ENCODE measurements around the gene FRMD8.

Gene FRMD8

DNA sequence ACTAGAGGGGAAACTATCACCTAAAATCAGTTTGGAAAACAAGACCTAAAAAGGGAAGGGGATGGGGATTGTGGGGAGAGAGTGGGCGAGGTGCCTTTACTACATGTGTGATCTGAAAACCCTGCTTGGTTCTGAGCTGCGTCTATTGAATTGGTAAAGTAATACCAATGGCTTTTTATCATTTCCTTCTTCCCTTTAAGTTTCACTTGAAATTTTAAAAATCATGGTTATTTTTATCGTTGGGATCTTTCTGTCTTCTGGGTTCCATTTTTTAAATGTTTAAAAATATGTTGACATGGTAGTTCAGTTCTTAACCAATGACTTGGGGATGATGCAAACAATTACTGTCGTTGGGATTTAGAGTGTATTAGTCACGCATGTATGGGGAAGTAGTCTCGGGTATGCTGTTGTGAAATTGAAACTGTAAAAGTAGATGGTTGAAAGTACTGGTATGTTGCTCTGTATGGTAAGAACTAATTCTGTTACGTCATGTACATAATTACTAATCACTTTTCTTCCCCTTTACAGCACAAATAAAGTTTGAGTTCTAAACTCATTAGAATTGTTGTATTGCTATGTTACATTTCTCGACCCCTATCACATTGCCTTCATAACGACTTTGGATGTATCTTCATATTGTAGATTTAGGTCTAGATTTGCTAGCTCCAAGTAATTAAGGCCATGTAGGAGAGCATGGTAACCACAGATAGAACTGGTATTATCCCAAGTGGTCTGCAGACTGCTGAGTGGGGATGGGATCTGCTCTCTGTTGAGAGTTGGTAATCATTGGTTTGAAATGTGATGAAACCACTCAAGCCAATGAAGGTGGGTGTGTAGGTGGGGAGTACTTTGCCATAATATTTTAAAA, 39.8 kb downstream of the FRMD8 start:
- no peak for DNase-seq

DNA sequence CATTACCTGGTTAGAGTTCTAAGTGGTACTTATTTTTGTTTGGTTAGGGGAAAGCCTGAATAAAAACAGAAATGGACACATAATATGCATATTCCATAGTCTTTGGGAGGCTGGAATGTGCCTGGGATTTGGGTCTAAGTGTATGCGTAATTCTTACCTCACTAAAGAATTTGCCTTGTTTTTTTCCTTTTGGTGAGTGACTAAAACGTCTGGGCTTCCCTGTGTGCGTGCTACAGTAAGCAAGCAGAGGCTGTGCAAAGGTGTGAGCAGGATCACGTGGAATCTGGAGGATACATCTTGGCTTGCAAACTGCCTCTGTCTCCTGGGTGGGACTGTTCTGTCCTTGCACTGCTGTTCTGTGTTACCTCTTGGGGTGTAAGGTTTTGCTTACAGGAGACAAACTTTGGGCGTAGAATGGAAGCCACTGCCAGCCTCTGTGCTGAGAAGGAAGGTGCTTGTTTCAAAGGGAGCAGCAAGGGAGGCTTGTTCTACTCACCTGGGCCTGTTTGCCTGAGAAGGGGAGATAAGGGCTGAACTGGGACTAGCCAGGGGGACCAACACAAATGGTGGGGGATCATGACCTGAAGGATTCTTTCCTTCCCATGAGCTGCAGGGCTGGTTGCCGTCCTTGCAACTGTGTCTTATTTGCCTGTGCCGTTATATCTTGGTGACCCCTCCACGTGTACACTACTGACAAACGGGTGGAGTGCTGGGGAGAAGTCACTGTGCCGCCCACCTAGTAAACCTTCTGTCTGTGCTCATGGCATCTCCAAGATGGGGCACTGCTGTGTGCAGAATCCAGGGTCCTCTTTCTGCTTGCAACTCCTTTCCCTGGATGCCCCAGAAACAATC, 40.6 kb downstream of the FRMD8 start:
- peak; percentile 76 to 77 for DNase-seq

DNA sequence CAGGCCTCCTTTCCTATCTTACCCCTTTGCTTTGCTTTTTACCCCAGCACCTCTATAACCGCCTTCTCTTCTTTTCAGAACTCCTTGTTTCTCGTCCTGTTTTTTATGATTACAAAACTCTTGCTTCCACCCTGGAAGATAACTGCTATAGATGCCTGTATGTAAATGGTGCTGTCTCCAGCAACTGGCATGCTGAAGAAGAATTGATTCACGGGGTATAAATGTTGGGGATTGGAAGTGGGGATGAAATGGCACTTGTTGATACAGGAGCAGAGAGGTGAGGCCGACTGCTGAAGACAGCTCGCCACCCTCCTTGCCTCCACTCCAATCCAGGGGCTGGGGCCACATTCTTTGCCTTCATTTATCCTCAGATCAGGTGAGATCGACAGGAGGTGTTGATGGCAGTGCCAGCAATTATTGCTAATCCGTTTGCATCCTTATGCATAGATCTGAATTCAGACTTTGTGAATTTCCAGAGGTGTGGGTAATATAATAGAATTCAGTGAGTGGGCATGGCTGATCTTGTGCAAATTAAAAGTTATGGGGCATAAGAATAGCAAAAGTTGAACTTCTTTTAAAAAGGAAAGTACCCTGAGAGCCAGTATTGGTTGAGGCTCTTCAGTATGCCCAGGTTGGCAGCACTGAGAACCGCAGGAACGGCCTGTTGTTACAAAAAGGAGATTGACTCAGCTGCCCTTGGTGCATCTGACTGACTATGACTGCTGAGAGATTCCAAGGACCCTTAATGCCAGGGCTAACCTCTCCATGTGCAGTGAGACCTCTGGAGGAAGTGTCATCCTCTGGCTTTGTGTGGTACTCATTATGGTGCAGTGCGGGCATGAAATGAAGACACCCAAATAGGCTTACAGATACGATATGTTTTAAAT, 41.5 kb downstream of the FRMD8 start:
- DNase-seq, result peak; percentile 67 to 70

DNA sequence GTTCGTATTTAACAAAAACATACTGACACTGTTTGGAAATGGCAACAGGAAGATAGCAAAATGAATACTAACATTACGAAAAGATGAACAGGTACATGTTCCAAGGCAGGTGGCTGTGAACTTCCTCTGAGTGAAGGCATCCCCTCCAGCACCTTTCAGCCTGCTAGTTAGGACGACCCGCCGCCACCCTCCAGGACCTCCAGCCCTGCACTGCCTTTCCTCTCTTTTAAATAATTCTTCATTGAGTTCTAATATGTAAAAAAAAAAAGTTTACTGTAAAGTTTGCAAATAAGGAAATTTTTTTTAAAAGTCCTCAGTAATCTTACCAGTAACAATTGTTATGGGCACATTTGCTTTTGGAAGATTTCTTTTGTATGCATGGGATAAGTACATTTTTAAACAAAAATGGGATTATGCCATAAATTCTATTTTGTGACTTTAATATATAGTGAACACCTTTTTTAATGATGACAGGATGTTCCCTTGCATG, 42.2 kb downstream of the FRMD8 start:
- peak in 1 of 2 experiments; percentile 41 for DNase-seq

DNA sequence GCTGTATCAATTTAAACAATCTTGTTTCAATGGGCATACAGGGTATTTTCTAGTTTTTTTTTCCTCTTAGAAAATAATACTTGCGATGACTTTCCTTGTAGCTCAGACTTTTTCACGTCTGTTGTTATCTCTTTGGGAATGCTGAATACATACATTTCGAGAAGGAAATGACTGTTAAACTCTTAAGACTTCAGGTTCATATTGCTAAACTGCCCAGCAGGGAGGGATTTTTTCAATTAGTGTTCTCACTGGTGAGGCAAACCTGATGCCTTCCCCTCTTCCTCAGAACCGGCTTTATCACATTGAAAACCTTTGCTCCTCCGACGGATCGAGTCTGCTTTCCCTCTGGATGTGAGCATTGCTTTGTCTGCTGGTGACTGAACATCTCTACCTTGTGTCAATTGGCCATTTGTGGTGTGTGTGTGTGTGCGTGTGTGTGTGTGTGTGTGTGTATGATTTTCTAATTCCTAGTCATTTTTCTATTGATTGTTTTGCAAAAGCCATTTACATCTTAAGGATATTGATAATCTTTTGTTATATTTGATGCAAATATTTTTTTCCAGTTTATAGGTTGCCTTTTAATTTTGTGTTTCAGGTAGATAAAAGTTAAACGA, 42.7 kb downstream of the FRMD8 start:
- DNase-seq, result peak; percentile 55 to 58

GRCh38 chr11:65429724-65430405, 43.4 kb downstream of the FRMD8 start:
- peak; percentile 67 to 69 for DNase-seq

- DNase-seq, result peak in 1 of 2 experiments; percentile 22
These were observed 44.2 kb downstream of the FRMD8 start for GRCh38 chr11:65430406-65431217.

DNA sequence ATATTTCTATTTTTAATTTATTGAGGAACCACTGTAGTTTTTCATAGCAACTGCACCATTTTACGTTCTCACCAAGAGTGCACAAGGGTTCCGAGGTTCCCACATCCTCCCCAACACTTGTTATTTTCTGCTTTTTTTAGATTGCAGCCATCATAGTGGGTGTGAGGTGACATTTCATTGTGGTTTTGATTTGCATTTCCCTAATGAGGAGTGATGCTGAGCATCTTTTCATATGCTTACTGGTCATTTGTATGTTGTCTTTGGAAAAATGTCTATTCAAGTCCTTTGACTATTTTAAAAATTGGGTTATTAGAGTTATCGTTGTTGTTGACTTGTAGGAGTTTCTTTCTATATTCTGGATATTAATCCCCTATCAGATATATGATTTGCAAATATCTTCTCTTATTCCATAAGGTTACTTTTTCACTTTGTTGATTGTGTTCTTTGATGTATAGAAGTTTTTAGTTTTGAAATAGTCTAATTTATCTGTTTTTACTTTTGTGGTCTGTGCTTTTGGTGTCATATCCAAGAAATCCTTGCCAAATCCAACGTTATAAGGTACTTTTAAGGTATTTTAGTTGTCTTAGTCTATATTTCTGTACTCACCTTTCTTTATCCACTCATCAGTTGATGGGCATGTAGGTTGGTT, 45.1 kb downstream of the FRMD8 start:
- peak; percentile 12 to 20 for DNase-seq

DNA sequence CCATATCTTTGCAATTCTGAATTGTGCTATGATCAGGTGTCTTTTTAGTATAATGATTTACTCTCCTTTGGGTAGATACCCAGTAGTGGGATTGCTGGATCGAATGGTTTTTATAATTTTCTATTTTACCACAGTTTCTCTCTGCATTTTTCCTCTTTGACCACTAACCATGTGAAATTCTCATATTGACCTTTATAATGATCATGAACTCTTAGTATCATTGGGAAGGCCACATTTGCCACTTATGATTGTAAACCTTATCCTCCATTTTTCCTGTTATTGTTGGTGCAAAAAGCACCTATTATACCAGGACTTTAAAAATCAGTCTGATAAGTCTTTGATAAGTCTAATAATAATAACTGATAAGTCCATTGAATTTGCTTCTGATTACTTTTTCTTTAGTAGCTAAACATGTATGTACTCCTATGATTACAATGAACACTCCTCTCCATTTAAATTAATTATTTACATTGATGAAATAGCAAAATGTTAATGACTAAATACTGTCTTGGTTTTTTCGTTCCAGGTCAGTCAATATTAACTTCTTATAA, 45.7 kb downstream of the FRMD8 start:
- DNase-seq, result no peak

GRCh38 chr11:65432686-65433582, 46.5 kb downstream of the FRMD8 start:
- no peak for DNase-seq

DNA sequence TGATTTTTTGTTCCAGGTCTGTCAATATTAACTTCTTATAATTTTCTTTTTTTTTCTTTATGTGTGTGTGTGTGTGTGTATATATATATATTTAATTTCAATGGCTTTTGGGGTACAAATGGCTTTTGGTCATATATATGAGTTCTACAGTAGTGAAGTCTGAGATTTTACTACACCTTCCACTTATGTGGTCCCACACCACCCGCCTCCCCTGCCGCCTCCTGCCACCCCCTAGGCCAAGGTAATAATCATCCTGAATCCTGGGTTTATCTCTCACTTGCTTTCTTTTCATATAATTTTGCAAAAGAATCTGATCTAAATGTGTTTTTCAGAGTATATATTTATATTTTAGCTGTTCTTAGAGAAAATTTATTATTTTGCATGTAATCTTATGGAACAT, 47.2 kb downstream of the FRMD8 start:
- DNase-seq, result peak in 1 of 2 experiments; percentile 7

GRCh38 chr11:65434057-65434666, 47.7 kb downstream of the FRMD8 start:
- peak in 1 of 2 experiments; percentile 13 for DNase-seq

DNA sequence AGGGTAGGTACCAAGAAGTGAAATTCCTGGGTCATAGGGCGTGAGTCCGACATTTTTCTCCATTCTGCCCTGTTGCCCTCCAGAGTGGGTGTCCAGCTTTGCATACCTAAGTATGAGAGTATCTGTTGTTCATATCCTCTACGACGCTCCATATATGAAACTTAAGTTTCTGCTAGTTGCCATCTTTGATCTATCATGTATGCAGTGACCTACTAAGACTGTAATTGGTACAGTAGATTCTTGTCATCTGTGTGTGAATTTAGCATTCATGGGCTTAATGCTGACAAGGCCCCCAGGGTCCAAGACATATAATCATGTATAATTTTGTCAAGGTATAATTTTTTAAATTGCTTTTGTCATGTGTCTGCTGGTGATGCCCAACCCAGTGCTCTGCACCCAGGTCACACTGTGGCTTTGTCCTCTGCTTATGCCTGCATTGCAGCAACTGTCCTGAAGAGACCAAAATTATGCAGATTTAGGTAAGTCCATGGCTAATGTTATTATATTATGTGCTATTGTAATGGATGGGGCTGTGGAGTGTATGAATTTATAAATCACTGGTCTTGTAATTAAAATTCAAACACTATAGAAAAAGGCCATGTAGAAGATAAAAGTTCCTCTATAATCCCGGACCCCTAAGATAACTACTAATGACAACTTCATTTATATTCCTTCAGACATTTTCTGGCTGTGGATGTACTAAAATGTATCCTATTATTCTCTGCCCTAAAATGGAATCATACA, 48.4 kb downstream of the FRMD8 start:
- DNase-seq, result peak in 1 of 2 experiments; percentile 10

- peak in 1 of 2 experiments; percentile 14 for DNase-seq
These were observed 49.0 kb downstream of the FRMD8 start for GRCh38 chr11:65435411-65435931.

DNA sequence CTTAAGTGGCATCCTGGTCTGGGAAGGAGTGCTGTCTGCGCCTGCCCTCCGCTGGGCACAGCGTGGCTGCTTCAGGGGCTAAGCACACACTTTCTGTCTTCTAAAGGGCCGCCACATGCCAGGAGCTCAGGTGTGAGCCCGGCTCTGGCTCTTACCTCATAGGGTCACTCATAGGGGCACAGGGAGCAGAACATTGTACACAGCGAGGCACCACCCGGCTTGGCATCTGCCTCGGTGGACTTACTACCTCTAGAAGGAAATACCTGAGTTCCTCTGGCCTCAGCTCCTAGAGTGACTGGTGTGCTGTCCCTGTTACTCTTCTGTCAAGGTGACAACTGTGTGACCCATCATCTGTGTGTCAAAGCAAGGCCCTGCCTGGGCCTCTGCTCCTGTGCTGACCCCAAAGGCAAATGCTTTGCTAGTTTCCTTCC, 49.6 kb downstream of the FRMD8 start:
- DNase-seq, result no peak

- DNase-seq, result peak in 1 of 2 experiments; percentile 34
These were observed 50.1 kb downstream of the FRMD8 start for GRCh38 chr11:65436412-65437032.
